Epithelial cell of esophagus (primary cell): ENCODE results near the gene TH.

Source experiments
- DNase-seq: peaks from one replicate; pipeline ENCODE4 v3.0.0; 2010; ENCODE audit warnings: low read depth
- H3K4me3 ChIP-seq: 2 replicates; pipeline ENCODE4 v1.5.1; 2011; ENCODE audit warnings: mild to moderate bottlenecking, low read length, control low read depth
- TF ChIP-seq, protein P1 (sequence below): IDR thresholded peaks from 2 replicates; pipeline ENCODE4 v1.5.1; 2011; ENCODE audit warnings: low read depth, mild to moderate bottlenecking, low read length, control low read depth, inconsistent platforms; ENCODE audit not compliant: insufficient read depth; ENCODE audit errors: missing control alignments

The TH gene

GRCh38 chr11:2174361-2174760 is 2.7 kb upstream of the TH start:
- no peak for DNase-seq
- TF ChIP-seq, protein P1, sequence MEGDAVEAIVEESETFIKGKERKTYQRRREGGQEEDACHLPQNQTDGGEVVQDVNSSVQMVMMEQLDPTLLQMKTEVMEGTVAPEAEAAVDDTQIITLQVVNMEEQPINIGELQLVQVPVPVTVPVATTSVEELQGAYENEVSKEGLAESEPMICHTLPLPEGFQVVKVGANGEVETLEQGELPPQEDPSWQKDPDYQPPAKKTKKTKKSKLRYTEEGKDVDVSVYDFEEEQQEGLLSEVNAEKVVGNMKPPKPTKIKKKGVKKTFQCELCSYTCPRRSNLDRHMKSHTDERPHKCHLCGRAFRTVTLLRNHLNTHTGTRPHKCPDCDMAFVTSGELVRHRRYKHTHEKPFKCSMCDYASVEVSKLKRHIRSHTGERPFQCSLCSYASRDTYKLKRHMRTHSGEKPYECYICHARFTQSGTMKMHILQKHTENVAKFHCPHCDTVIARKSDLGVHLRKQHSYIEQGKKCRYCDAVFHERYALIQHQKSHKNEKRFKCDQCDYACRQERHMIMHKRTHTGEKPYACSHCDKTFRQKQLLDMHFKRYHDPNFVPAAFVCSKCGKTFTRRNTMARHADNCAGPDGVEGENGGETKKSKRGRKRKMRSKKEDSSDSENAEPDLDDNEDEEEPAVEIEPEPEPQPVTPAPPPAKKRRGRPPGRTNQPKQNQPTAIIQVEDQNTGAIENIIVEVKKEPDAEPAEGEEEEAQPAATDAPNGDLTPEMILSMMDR = no peak
- H3K4me3 ChIP-seq = no peak overlapping the region

GRCh38 chr11:2173761-2174160 is 2.1 kb upstream of the TH start:
- TF ChIP-seq, protein P1 = no peak
- H3K4me3 ChIP-seq = no peak overlapping the region
- DNase-seq = no peak

DNA sequence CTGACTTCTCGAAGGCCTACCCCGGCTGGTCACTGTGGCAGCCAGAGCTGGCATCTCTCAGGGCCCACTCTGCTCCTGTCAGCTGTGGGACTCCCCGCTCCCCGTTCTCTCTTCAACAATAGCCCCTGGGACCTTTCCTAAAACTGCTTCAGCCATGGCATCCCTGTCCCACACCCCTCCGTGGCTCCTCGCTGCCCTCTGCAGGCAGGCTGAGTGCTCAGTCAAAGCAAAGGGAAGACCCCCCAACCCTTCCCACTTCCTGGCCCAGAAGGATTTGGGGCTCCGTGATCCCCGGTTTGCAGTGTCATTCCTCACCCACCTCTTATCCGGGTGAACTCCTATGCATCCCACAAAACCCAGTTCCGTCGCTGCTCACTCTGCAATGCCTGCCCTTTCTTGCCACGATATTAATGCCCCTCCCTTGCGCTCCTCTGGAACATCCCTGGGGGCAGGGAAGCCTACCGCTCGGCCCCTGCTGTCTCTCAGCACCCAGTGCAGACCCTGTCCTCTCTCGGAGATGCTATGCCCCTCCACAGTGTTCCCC is 1.6 kb upstream of the TH start:
- TF ChIP-seq, protein P1 = peak; percentile 38
- peak; percentile 14 for DNase-seq
- H3K4me3 ChIP-seq = no peak overlapping the region

DNA sequence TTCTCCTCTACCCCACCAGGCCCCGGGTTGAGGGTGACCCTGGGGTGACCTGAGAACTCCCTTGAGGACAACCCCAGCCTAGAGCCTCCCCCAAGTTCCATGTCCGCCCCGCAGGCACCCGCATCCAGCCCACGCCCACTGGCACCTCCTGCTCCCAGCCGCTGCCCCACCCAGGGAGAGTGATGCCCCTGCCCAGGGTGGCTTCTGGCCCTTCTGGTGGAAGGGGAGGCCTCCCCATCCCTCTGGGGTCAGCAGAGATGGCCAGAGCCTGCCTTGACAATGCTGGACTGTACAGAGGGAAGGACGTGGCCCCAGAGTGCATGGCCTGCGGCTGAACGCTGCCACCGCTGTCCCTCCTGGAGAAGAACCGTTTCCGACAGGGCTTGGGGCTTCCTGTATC is 1.1 kb upstream of the TH start:
- no peak overlapping the region for H3K4me3 ChIP-seq
- DNase-seq = no peak
- TF ChIP-seq, protein P1 = no peak

- TF ChIP-seq, protein P1 = no peak
- no peak overlapping the region for H3K4me3 ChIP-seq
- DNase-seq = no peak
These were observed 1.7 kb downstream of the TH start for GRCh38 chr11:2169626-2170570.

- TF ChIP-seq, protein P1 = no peak
- no peak overlapping the region for H3K4me3 ChIP-seq
- DNase-seq = no peak
These were observed 2.6 kb downstream of the TH start for GRCh38 chr11:2169005-2169378.
